Muscle layer of colon (tissue), 2 donors: Measurements from ENCODE around the gene H6PD.

Experiments
- H3K27ac ChIP-seq: one replicate; pipeline ENCODE4 v1.7.0; 2013; ENCODE audit warnings: low read depth, mild to moderate bottlenecking, low read length, moderate library complexity
- H3K27me3 ChIP-seq, 2 donors: one replicate each; pipeline ENCODE4 v1.7.0; 2013; ENCODE audit warnings: low read length in 2 of 2, mild to moderate bottlenecking in 2 of 2; ENCODE audit not compliant: insufficient read depth in 2 of 2, control insufficient read depth in 1 of 2
- H3K36me3 ChIP-seq: one replicate; pipeline ENCODE4 v1.7.0; 2013; ENCODE audit warnings: mild to moderate bottlenecking, low read length; ENCODE audit not compliant: insufficient read depth
- H3K4me1 ChIP-seq: one replicate; pipeline ENCODE4 v1.7.0; 2013; ENCODE audit warnings: mild to moderate bottlenecking, low read length; ENCODE audit not compliant: insufficient read depth
- H3K4me3 ChIP-seq, 2 donors: one replicate each; pipeline ENCODE4 v1.7.0; 2013; ENCODE audit warnings: low read length in 2 of 2, low read depth in 1 of 2, mild to moderate bottlenecking in 1 of 2, moderate library complexity in 1 of 2
- H3K9ac ChIP-seq: one replicate; pipeline ENCODE4 v1.7.0; 2013; ENCODE audit warnings: low read length
- H3K9me3 ChIP-seq: one replicate; pipeline ENCODE4 v1.7.0; 2013; ENCODE audit warnings: mild to moderate bottlenecking, low read length
- donor health status: abdominal sarcoma.
- donor health status: Adenocarcinoma of cecum.

H6PD gene

GRCh38 chr1:9212735-9213134 is 21.8 kb upstream of the H6PD start:
- no peaks in the 10 kb centered on the region for H3K4me1 ChIP-seq
- no peak overlapping the region for H3K9ac ChIP-seq
- no peaks in the 10 kb centered on the region for H3K27me3 ChIP-seq
- no peaks in the 10 kb centered on the region for H3K9me3 ChIP-seq
- no peaks in the 10 kb centered on the region for H3K36me3 ChIP-seq
- H3K27ac ChIP-seq: no peak overlapping the region
- no peak overlapping the region for H3K4me3 ChIP-seq

- Histone ChIP-seq H3K27ac (no peak overlapping the region), H3K9ac (no peak overlapping the region), H3K9me3 (no peaks in the 10 kb centered on the region), H3K36me3 (no peaks in the 10 kb centered on the region), H3K27me3 (no peaks in the 10 kb centered on the region), H3K4me1 (no peaks in the 10 kb centered on the region), H3K4me3 (no peak overlapping the region)
Observed at GRCh38 chr1:9213956-9214355, 20.6 kb upstream of the H6PD start.

- no peak overlapping the region for H3K9ac ChIP-seq
- no peaks in the 10 kb centered on the region for H3K9me3 ChIP-seq
- no peaks in the 10 kb centered on the region for H3K4me1 ChIP-seq
- H3K36me3 ChIP-seq: no peaks in the 10 kb centered on the region
- no peak overlapping the region for H3K27ac ChIP-seq
- H3K4me3 ChIP-seq: no peak overlapping the region
- H3K27me3 ChIP-seq: no peaks in the 10 kb centered on the region
Observed at GRCh38 chr1:9218917-9219316, 15.7 kb upstream of the H6PD start.

GRCh38 chr1:9222846-9223625 is 11.5 kb upstream of the H6PD start:
- no peak overlapping the region for H3K27ac ChIP-seq
- H3K36me3 ChIP-seq: no peaks in the 10 kb centered on the region
- no peak overlapping the region for H3K9ac ChIP-seq
- no peak overlapping the region for H3K4me3 ChIP-seq
- no peaks in the 10 kb centered on the region for H3K27me3 ChIP-seq
- no peaks in the 10 kb centered on the region for H3K4me1 ChIP-seq
- no peaks in the 10 kb centered on the region for H3K9me3 ChIP-seq

GRCh38 chr1:9224664-9225410 is 9.7 kb upstream of the H6PD start:
- H3K9ac ChIP-seq: no peak overlapping the region
- no peaks in the 10 kb centered on the region for H3K36me3 ChIP-seq
- H3K4me1 ChIP-seq: no peaks in the 10 kb centered on the region
- H3K9me3 ChIP-seq: no peaks in the 10 kb centered on the region
- no peaks in the 10 kb centered on the region for H3K27me3 ChIP-seq
- no peak overlapping the region for H3K27ac ChIP-seq
- no peak overlapping the region for H3K4me3 ChIP-seq

- Histone ChIP-seq H3K9ac (no peak overlapping the region), H3K27ac (no peak overlapping the region), H3K4me1 (no peaks in the 10 kb centered on the region), H3K9me3 (no peaks in the 10 kb centered on the region), H3K4me3 (no peak overlapping the region), H3K27me3 (no peaks in the 10 kb centered on the region), H3K36me3 (no peaks in the 10 kb centered on the region)
Observed at GRCh38 chr1:9225411-9225785, 9.2 kb upstream of the H6PD start.

- H3K9ac ChIP-seq: no peak overlapping the region
- no peak overlapping the region for H3K4me3 ChIP-seq
- no peaks in the 10 kb centered on the region for H3K36me3 ChIP-seq
- H3K4me1 ChIP-seq: no peaks in the 10 kb centered on the region
- H3K27ac ChIP-seq: no peak overlapping the region
- H3K9me3 ChIP-seq: no peaks in the 10 kb centered on the region
- H3K27me3 ChIP-seq: no peaks in the 10 kb centered on the region
Observed at GRCh38 chr1:9228609-9229008, 6.0 kb upstream of the H6PD start.

- Histone ChIP-seq H3K27ac (no peak overlapping the region), H3K4me1 (no peaks in the 10 kb centered on the region), H3K9me3 (no peaks in the 10 kb centered on the region), H3K27me3 (no peaks in the 10 kb centered on the region), H3K9ac (no peak overlapping the region), H3K4me3 (no peak overlapping the region), H3K36me3 (no peaks in the 10 kb centered on the region)
Observed at GRCh38 chr1:9229549-9229948, 5.0 kb upstream of the H6PD start.

- Histone ChIP-seq H3K9me3 (no peaks in the 10 kb centered on the region), H3K27ac (no peak overlapping the region), H3K4me3 (no peak overlapping the region), H3K36me3 (no peaks in the 10 kb centered on the region), H3K4me1 (peaks cover 5% of the 10 kb centered on the region), H3K27me3 (no peaks in the 10 kb centered on the region), H3K9ac (no peak overlapping the region)
Observed at GRCh38 chr1:9230869-9231533, 3.6 kb upstream of the H6PD start.

- H3K9ac ChIP-seq: no peak overlapping the region
- peaks cover 13% of the 10 kb centered on the region for H3K4me1 ChIP-seq
- no peaks in the 10 kb centered on the region for H3K27me3 ChIP-seq
- no peak overlapping the region for H3K4me3 ChIP-seq
- no peaks in the 10 kb centered on the region for H3K36me3 ChIP-seq
- no peaks in the 10 kb centered on the region for H3K9me3 ChIP-seq
- no peak overlapping the region for H3K27ac ChIP-seq
Observed at GRCh38 chr1:9231648-9232332, 2.8 kb upstream of the H6PD start.

GRCh38 chr1:9233241-9233941 is 1.2 kb upstream of the H6PD start:
- no peak overlapping the region for H3K9ac ChIP-seq
- no peaks in the 10 kb centered on the region for H3K9me3 ChIP-seq
- H3K4me3 ChIP-seq: no peak overlapping the region
- H3K27me3 ChIP-seq: no peaks in the 10 kb centered on the region
- no peaks in the 10 kb centered on the region for H3K36me3 ChIP-seq
- no peak overlapping the region for H3K27ac ChIP-seq
- peaks cover 25% of the 10 kb centered on the region for H3K4me1 ChIP-seq
